ENCODE results near the gene KCNAB3.

- TF ChIP-seq ZNF384 (IDR thresholded peaks at IDR 0.05) (no peak), FOXM1 (IDR thresholded peaks at IDR 0.05; ENCODE audit: borderline replicate concordance) (no peak), TARDBP (IDR thresholded peaks at IDR 0.05) (no peak), NFRKB (IDR thresholded peaks at IDR 0.05) (no peak), SUZ12 (IDR thresholded peaks at IDR 0.05) (no peak), LEF1 (IDR thresholded peaks at IDR 0.05; ENCODE audit: borderline replicate concordance) (no peak), CTBP1 (IDR thresholded peaks at IDR 0.05; ENCODE audit: borderline replicate concordance) (no peak), ELF4 (IDR thresholded peaks at IDR 0.05) (no peak), FOXA1 (IDR thresholded peaks at IDR 0.05) (no peak)
Observed at GRCh38 chr17:7950578-7950977, 20.9 kb upstream of the KCNAB3 start.

Data from HEK293T (cell line).